Measurements from ENCODE around the gene PRSS53. TPM values are rescaled to one million over a fixed set of nuclear protein-coding genes. Genes with fewer than 3 reads are reported as not detected.

Gene PRSS53
- polyA plus RNA-seq, 1 of the 3 experiments (the other 2 are of a cell fraction) = 3.1 TPM

GRCh38 chr16:31134091-31134571 is 45.4 kb upstream of the PRSS53 start:
- no peaks in the 10 kb centered on the region for H3K9me2 ChIP-seq

GRCh38 chr16:31133046-31133501 is 44.3 kb upstream of the PRSS53 start:
- Histone ChIP-seq H3K4me1 (ENCODE audit: control insufficient read depth in 1 of 2, insufficient read depth in 2 of 2, low read depth in 1 of 2, low read length in 1 of 2) (peaks cover 0 to 20% of the 10 kb centered on the region in 2 experiments; a peak in 1 of 4 replicates), H3K79me2 (ENCODE audit: insufficient read depth) (no peaks in the 10 kb centered on the region), H3F3A (replicated peaks; ENCODE audit: insufficient read depth) (no peaks in the 10 kb centered on the region), H3K9me3 (no peaks in the 10 kb centered on the region), H3K9me2 (no peaks in the 10 kb centered on the region), H3K4me3 (ENCODE audit: low read depth in 2 of 2, low read length in 1 of 2) (no peak overlapping the region), H3K27ac (ENCODE audit: low read depth in 2 of 2, low read length in 1 of 2) (no peak overlapping the region; a peak in 1 of 4 replicates), H3K4me2 (no peak overlapping the region), H4K20me1 (ENCODE audit: insufficient read depth) (no peaks in the 10 kb centered on the region), H2AFZ (ENCODE audit: low read depth) (no peak overlapping the region), H3K27me3 (ENCODE audit: insufficient read depth) (no peaks in the 10 kb centered on the region), H3K36me3 (replicated peaks in 1 of 2; ENCODE audit: control insufficient read depth in 1 of 2, insufficient read depth in 2 of 2, low read length in 1 of 2) (peaks cover 0 to 13% of the 10 kb centered on the region in 2 experiments), H3K9ac (no peak overlapping the region)
- ChIA-PET CTCF (interaction anchor here (1.5 kb wide), 1 partner anchor 9 kb away, joined by 4 read pairs; no protein-coding TSS in a partner anchor), POLR2A (interaction anchor here (3.9 kb wide), 1 partner anchor 16 kb away, joined by 15 read pairs; the partner anchor contains the start of gene KAT8)
- TF ChIP-seq RAD21 (IDR thresholded peaks at IDR 0.05; ENCODE audit: low read length) (no peak), YY1 (IDR thresholded peaks at IDR 0.05; ENCODE audit: low read depth) (no peak), REST (IDR thresholded peaks at IDR 0.05; ENCODE audit: low read depth, low read length) (no peak), FOXM1 (IDR thresholded peaks at IDR 0.05; ENCODE audit: low read depth) (no peak), RFX5 (IDR thresholded peaks at IDR 0.05; ENCODE audit: low read length) (no peak), RCOR1 (IDR thresholded peaks at IDR 0.05; ENCODE audit: low read length) (no peak), ELF1 (IDR thresholded peaks at IDR 0.05) (no peak), FOSL2 (IDR thresholded peaks at IDR 0.05; ENCODE audit: borderline replicate concordance, low read depth) (no peak), EP300 (IDR thresholded peaks at IDR 0.05; ENCODE audit: borderline replicate concordance in 1 of 2, low read depth in 1 of 2, low read length in 1 of 2) (no peak), MEF2A (IDR thresholded peaks at IDR 0.05; ENCODE audit: borderline replicate concordance, low read depth) (no peak), POLR2AphosphoS5 (IDR thresholded peaks at IDR 0.05; ENCODE audit: low read depth, low read length) (no peak), NFIC (IDR thresholded peaks at IDR 0.05; ENCODE audit: borderline replicate concordance) (no peak), GABPA (IDR thresholded peaks at IDR 0.05; ENCODE audit: low read depth) (no peak), FOXJ3 (CRISPR knock-in tag; IDR thresholded peaks at IDR 0.05) (no peak)
- 71% methylated on average over 1 of the region's 6 CpGs for WGBS (ENCODE audit: low lambda C conversion rate)
- no peak for DNase-seq

More at GRCh38 chr16:31134091-31134571, 45.4 kb upstream of the PRSS53 start:
- Histone ChIP-seq H3K9ac (no peak overlapping the region), H3K36me3 (replicated peaks in 1 of 2; ENCODE audit: control insufficient read depth in 1 of 2, insufficient read depth in 2 of 2, low read length in 1 of 2) (peaks cover 0 to 13% of the 10 kb centered on the region in 2 experiments), H3K79me2 (ENCODE audit: insufficient read depth) (no peaks in the 10 kb centered on the region), H3F3A (replicated peaks; ENCODE audit: insufficient read depth) (no peaks in the 10 kb centered on the region), H3K27ac (ENCODE audit: low read depth in 2 of 2, low read length in 1 of 2) (peak overlapping the region in 1 of 2 experiments; percentile 24; a peak in 1 of 4 replicates), H3K4me1 (ENCODE audit: control insufficient read depth in 1 of 2, insufficient read depth in 2 of 2, low read depth in 1 of 2, low read length in 1 of 2) (peaks cover 4 to 28% of the 10 kb centered on the region in 2 experiments; a peak in 2 of 4 replicates), H3K27me3 (ENCODE audit: insufficient read depth) (no peaks in the 10 kb centered on the region), H4K20me1 (ENCODE audit: insufficient read depth) (no peaks in the 10 kb centered on the region), H3K9me3 (no peaks in the 10 kb centered on the region), H3K4me3 (ENCODE audit: low read depth in 2 of 2, low read length in 1 of 2) (no peak overlapping the region), H3K4me2 (no peak overlapping the region), H2AFZ (ENCODE audit: low read depth) (no peak overlapping the region)
- TF ChIP-seq NFIC (IDR thresholded peaks at IDR 0.05; ENCODE audit: borderline replicate concordance) (no peak), TCF12 (IDR thresholded peaks at IDR 0.05) (no peak), ELF1 (IDR thresholded peaks at IDR 0.05) (no peak), RAD21 (IDR thresholded peaks at IDR 0.05; ENCODE audit: low read length) (no peak)
- DNase-seq = no peak
- CTCF ChIA-PET = interaction anchor here (1.0 to 1.2 kb wide), 3 partner anchors 22 to 151 kb away, joined by 3 to 4 read pairs (median 4); no protein-coding TSS in a partner anchor
- POLR2A ChIA-PET = interaction anchor here (0.6 to 3.9 kb wide), 2 partner anchors 17 to 132 kb away, joined by 3 to 15 read pairs; partner anchors contain the start of gene KAT8
- WGBS (ENCODE audit: low lambda C conversion rate) = 52% methylated on average over 5 of the region's 5 CpGs
